ENCODE measurements around the gene OR5K2. TPM values are rescaled to one million over a fixed set of nuclear protein-coding genes. Genes with fewer than 3 reads are reported as not detected.

OR5K2 gene
- total RNA-seq, 1 donor from 2014 or later, result not detected

Other genes starting within 250 kb of the OR5K2 start
- gene OR5H6, start 233.4 kb upstream of the OR5K2 start, total RNA-seq, result not detected
- gene OR5H2, start 215.2 kb upstream of the OR5K2 start, total RNA-seq, result not detected
- gene OR5K4, start 143.8 kb upstream of the OR5K2 start, total RNA-seq, result not detected
- gene OR5K3, start 107.0 kb upstream of the OR5K2 start, total RNA-seq, result not detected
- gene OR5K1, start 34.5 kb upstream of the OR5K2 start, total RNA-seq, result not detected
- gene CLDND1, start 25.2 kb downstream of the OR5K2 start, total RNA-seq, result 72.5 TPM
- gene GPR15, start 34.3 kb downstream of the OR5K2 start, total RNA-seq, result not detected
- 11.5 TPM for gene CPOX, start 95.9 kb downstream of the OR5K2 start, total RNA-seq

Data from Right ventricle myocardium superior (tissue), 1 donor.